Subcutaneous abdominal adipose tissue (tissue), 5 donors: ENCODE measurements around the gene COL9A2.

Experiments used
- H3K27ac ChIP-seq: one replicate; pipeline ENCODE4 v1.7.0; 2013; ENCODE audit warnings: low read depth, mild to moderate bottlenecking, inconsistent platforms, low read length, moderate library complexity
- H3K27me3 ChIP-seq, 5 donors: one replicate each; pipeline ENCODE4 v1.7.0; 2013; ENCODE audit warnings: low read length in 5 of 5, inconsistent platforms in 1 of 5; ENCODE audit not compliant: control insufficient read depth in 5 of 5, insufficient read depth in 4 of 5
- H3K36me3 ChIP-seq, 5 donors: one replicate each; pipeline ENCODE4 v1.7.0; 2013; ENCODE audit warnings: low read length in 5 of 5; ENCODE audit not compliant: control insufficient read depth in 5 of 5, insufficient read depth in 5 of 5
- H3K4me1 ChIP-seq, 5 donors: one replicate each; pipeline ENCODE4 v1.7.0; 2013; ENCODE audit warnings: low read length in 5 of 5, mild to moderate bottlenecking in 3 of 5, moderate library complexity in 1 of 5; ENCODE audit not compliant: control insufficient read depth in 5 of 5, insufficient read depth in 5 of 5
- H3K4me3 ChIP-seq, 5 donors: one replicate each; pipeline ENCODE4 v1.7.0; 2013; ENCODE audit warnings: low read length in 5 of 5, low read depth in 1 of 5
- H3K9ac ChIP-seq, 5 donors: one replicate each; pipeline ENCODE4 v1.7.0; 2013; ENCODE audit warnings: low read length in 5 of 5, mild to moderate bottlenecking in 4 of 5, moderate library complexity in 3 of 5
- H3K9me3 ChIP-seq, 5 donors: one replicate each; pipeline ENCODE4 v1.7.0; 2013; ENCODE audit warnings: low read length in 5 of 5; ENCODE audit not compliant: control insufficient read depth in 5 of 5
- donor health status: healthy.
- donor health status: healthy.
- donor health status: healthy.
- donor health status: healthy.
- donor health status: healthy.

Gene COL9A2

DNA sequence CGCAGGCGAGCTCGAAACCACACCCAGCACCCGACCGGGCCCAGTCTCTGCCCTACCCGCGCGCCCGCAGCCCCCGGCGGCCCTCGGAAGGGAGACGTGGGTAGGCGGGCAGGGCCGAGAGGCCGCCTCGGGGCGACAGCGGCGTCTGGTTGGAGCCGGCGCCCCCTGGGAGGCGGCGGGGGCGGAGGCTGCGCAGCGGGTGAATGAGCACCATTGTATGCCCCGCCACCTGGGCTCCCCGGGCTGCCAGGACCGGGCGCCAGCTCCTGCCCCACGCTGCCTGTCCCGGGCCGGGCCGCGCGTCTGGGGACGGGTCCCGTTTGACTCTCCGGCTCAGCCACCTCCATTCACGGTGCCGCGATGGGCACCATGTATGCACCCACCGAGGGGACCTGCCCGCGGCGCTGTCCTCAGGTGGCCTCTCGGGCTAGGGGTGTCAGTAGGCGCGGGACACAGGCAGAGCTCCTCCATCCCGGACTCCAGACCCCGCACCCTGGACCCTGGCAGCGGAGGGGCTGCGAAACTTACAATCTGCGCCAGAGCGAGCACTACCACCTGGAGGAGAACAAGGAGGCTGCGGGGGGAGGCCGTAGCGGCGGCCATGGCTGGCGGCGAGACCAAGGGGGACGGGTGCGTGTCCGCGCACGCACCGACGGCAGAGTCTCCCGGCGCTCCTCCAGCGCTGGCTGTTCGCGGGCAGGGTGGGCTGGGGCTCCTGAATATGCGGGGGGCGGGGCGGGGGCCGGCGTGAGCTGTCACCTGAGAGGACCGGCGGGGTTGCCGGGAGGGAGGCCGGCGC is at the start of gene COL9A2:
Gene COL9A2 (minus strand): TSS at position 692 of the 799 bp plus-strand sequence. CDS start 89 bp downstream, at position 603.
- H3K27me3 ChIP-seq = peaks cover 17 to 35% (median 20%) of the 10 kb centered on the region in 5 donors
- no peaks in the 10 kb centered on the region for H3K36me3 ChIP-seq
- no peak within 1 kb of the TSS for H3K27ac ChIP-seq
- peak within 1 kb of the TSS in 3 of 5 donors; percentile 41 to 59 (median 58) for H3K9ac ChIP-seq
- H3K4me1 ChIP-seq = peaks cover 2 to 40% (median 24%) of the 10 kb centered on the region in 5 donors
- peak within 1 kb of the TSS; percentile 61 to 72 (median 69) for H3K4me3 ChIP-seq
- no peaks in the 10 kb centered on the region for H3K9me3 ChIP-seq

DNA sequence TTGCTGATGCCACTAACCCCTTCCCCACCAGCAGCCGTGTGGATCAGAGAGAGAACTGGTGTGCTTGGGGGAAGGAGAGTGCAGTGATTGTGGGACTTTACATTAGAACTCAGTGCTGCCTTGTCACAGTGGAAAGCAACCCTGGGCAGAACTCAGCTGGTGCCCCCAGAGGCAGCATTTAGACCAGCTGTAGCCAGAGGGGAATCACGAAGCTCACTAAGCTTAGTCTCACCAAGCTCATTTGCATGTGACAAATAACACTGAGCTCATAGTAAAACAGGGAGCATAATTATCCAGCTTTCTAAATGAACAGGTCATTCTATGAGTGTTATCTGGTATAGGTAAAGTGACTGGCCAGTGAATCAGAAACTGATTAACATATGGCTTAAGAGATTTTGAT is 46.6 kb upstream of the COL9A2 start:
- Histone ChIP-seq H3K9me3 (no peaks in the 10 kb centered on the region), H3K27me3 (no peaks in the 10 kb centered on the region), H3K4me3 (no peak overlapping the region), H3K4me1 (peaks cover 3 to 23% (median 11%) of the 10 kb centered on the region in 5 donors), H3K36me3 (no peaks in the 10 kb centered on the region), H3K27ac (no peak overlapping the region), H3K9ac (no peak overlapping the region)

DNA sequence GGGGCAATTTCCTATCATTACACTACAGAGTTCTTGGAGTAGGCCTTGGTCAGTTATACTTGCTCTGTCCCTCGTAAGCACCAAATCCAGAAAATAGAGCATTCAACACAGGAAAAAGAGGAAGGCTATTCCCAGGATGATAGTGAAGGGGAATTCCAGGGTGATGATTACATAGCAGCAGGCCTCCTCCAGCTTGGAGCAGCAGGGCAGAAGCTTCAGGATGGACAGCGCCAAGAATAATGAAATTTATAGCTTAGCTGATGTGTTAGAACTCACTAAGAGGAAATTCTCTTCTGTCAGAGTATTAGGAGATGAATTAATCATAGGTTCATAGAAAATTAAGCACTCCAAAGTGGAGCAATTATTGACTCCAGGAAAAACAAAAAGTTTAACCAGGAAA is 45.6 kb upstream of the COL9A2 start:
- peaks cover 3 to 23% (median 11%) of the 10 kb centered on the region in 5 donors for H3K4me1 ChIP-seq
- H3K4me3 ChIP-seq = no peak overlapping the region
- H3K9ac ChIP-seq = peak overlapping the region in 1 of 5 donors; percentile 20
- H3K36me3 ChIP-seq = no peaks in the 10 kb centered on the region
- peaks cover 0 to under 1% (median 0%) of the 10 kb centered on the region in 5 donors for H3K9me3 ChIP-seq
- H3K27me3 ChIP-seq = no peaks in the 10 kb centered on the region
- H3K27ac ChIP-seq = no peak overlapping the region

- Histone ChIP-seq H3K4me1 (peaks cover 3 to 23% (median 11%) of the 10 kb centered on the region in 5 donors), H3K9me3 (peaks cover 0 to 4% (median 0%) of the 10 kb centered on the region in 5 donors), H3K9ac (peak overlapping the region in 1 of 5 donors; percentile 20), H3K27me3 (no peaks in the 10 kb centered on the region), H3K27ac (no peak overlapping the region), H3K4me3 (no peak overlapping the region), H3K36me3 (no peaks in the 10 kb centered on the region)
These were observed 45.1 kb upstream of the COL9A2 start for GRCh38 chr1:40362199-40362598.

DNA sequence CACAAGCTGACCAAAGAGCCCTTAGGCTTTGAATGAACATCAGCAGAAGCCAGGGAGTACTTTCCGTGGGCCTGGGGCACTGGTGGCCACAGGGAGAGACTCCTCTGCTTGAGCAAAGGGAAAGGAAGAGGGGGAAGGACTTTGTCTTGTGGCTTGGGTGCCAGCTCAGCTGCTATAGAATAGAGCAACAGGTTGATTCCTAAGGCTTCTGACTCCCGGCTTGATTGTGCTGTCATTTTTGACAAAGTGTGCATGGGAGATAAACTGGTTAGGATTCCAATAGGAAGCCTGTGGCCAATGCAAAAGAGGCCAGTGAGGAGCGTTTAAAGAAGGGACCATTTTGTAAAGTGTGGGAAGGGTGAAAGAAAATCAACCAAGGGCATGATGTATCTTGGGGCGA is 44.6 kb upstream of the COL9A2 start:
- Histone ChIP-seq H3K27me3 (no peaks in the 10 kb centered on the region), H3K9ac (no peak overlapping the region), H3K27ac (no peak overlapping the region), H3K36me3 (no peaks in the 10 kb centered on the region), H3K4me3 (no peak overlapping the region), H3K9me3 (peaks cover 0 to 4% (median 0%) of the 10 kb centered on the region in 5 donors), H3K4me1 (peaks cover 3 to 23% (median 11%) of the 10 kb centered on the region in 5 donors)

GRCh38 chr1:40361201-40361600 is 44.1 kb upstream of the COL9A2 start:
- Histone ChIP-seq H3K9me3 (peaks cover 0 to 4% (median 0%) of the 10 kb centered on the region in 5 donors), H3K4me1 (peaks cover 3 to 23% (median 11%) of the 10 kb centered on the region in 5 donors), H3K27ac (no peak overlapping the region), H3K27me3 (no peaks in the 10 kb centered on the region), H3K9ac (no peak overlapping the region), H3K4me3 (no peak overlapping the region), H3K36me3 (no peaks in the 10 kb centered on the region)

- Histone ChIP-seq H3K27me3 (no peaks in the 10 kb centered on the region), H3K27ac (no peak overlapping the region), H3K9ac (no peak overlapping the region), H3K9me3 (peaks cover 0 to 4% (median 0%) of the 10 kb centered on the region in 5 donors), H3K4me3 (no peak overlapping the region), H3K4me1 (peaks cover 3 to 23% (median 11%) of the 10 kb centered on the region in 5 donors), H3K36me3 (no peaks in the 10 kb centered on the region)
These were observed 43.5 kb upstream of the COL9A2 start for GRCh38 chr1:40360631-40361030.

- Histone ChIP-seq H3K27ac (no peak overlapping the region), H3K9ac (no peak overlapping the region), H3K9me3 (peaks cover 0 to 4% (median 0%) of the 10 kb centered on the region in 5 donors)
These were observed 40.5 kb upstream of the COL9A2 start for GRCh38 chr1:40357625-40358024.

GRCh38 chr1:40353082-40353481 is 36.0 kb upstream of the COL9A2 start:
- no peak overlapping the region for H3K27ac ChIP-seq
- H3K36me3 ChIP-seq = no peaks in the 10 kb centered on the region
- H3K27me3 ChIP-seq = no peaks in the 10 kb centered on the region
- H3K9me3 ChIP-seq = peaks cover 0 to 4% (median 0%) of the 10 kb centered on the region in 5 donors
- no peak overlapping the region for H3K9ac ChIP-seq
- H3K4me3 ChIP-seq = no peak overlapping the region
- H3K4me1 ChIP-seq = peaks cover 0 to 3% (median 0%) of the 10 kb centered on the region in 5 donors

More at GRCh38 chr1:40357625-40358024, 40.5 kb upstream of the COL9A2 start:
- no peaks in the 10 kb centered on the region for H3K27me3 ChIP-seq
- no peak overlapping the region for H3K4me3 ChIP-seq
- H3K36me3 ChIP-seq = no peaks in the 10 kb centered on the region
- peaks cover 2 to 20% (median 13%) of the 10 kb centered on the region in 5 donors for H3K4me1 ChIP-seq

GRCh38 chr1:40352126-40352525 is 35.0 kb upstream of the COL9A2 start:
- H3K27ac ChIP-seq = no peak overlapping the region
- no peak overlapping the region for H3K9ac ChIP-seq
- no peaks in the 10 kb centered on the region for H3K9me3 ChIP-seq
- peaks cover 0 to 3% (median 0%) of the 10 kb centered on the region in 5 donors for H3K4me1 ChIP-seq
- no peak overlapping the region for H3K4me3 ChIP-seq
- H3K27me3 ChIP-seq = no peaks in the 10 kb centered on the region
- no peaks in the 10 kb centered on the region for H3K36me3 ChIP-seq
